ENCODE data around the gene BRK1. TPM values are rescaled to one million over a fixed set of nuclear protein-coding genes. Genes with fewer than 3 reads are reported as not detected.

Gene BRK1
- total and polyA plus RNA-seq, 9 of the 15 experiments (the other 6 are each of a cell fraction or from before 2014, with no cell fraction given) = 105 to 634 (median 250) TPM

DNA sequence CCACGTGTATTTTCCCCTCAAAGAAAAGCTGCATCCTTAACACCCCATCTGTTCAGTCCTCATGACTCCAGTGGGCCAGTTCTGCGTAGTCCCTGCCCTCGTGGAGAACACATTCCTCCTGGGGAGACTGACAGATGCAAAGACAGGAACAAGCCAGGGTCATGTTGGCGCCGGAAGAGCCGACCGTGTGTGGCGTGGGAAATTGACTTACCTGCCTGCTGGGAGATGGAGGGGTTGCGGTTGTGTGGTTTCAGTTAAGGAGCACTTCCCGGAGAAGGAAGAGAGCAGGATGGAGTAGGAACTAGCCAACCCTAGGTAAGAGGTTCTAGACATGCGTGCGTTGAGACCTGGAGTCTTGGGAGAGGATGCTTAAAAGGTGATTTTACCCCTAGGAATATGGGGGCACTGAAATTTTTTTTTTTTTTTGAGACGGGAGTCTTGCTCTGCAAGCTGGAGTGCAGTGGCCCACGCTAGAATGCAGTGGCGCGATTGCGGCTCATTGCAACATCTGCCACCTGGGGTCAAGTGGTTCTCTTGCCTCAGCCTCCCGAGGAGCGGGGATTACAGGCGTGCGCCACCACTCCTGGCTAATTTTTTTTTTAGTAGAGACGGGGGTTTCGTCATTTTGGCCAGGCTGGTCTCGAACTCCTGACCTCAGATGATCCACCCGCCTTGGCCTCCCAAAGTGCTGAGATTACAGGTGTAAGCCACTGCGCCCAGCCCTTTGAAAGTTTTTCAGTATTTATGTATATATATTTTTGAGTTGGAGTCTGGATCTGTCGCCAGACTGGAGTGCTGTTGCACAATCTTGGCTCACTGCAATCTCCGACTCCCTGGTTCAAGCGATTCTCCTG, 27.5 kb downstream of the BRK1 start (continued):
- TF ChIP-seq PURB (CRISPR knock-in tag; IDR thresholded peaks at IDR 0.05; ENCODE audit: low read depth) (no peak), CBFA2T3 (IDR thresholded peaks at IDR 0.05) (peak; percentile 35), ZNF77 (CRISPR knock-in tag; IDR thresholded peaks at IDR 0.05) (no peak), TCF7L2 (IDR thresholded peaks at IDR 0.05; ENCODE audit: low read depth, low read length) (no peak), NEUROD1 (IDR thresholded peaks at IDR 0.05; ENCODE audit: borderline replicate concordance, low read depth, low read length, partially characterized antibody) (no peak), ZNF184 (CRISPR knock-in tag; IDR thresholded peaks at IDR 0.05) (no peak), SMARCC2 (IDR thresholded peaks at IDR 0.05; ENCODE audit: low read depth) (no peak), LEF1 (IDR thresholded peaks at IDR 0.05) (no peak; the same call in 1 of the 2 replicates), SETDB1 (IDR thresholded peaks at IDR 0.05; ENCODE audit: low read length) (no peak), ZNF217 (CRISPR knock-in tag; IDR thresholded peaks at IDR 0.05) (no peak), C11orf30 (IDR thresholded peaks at IDR 0.05; ENCODE audit: low read depth) (no peak), CEBPB (tag; IDR thresholded peaks at IDR 0.05) (peak; percentile 97), SRF (CRISPR knock-in tag; IDR thresholded peaks at IDR 0.05) (no peak), HEY1 (CRISPR knock-in tag; IDR thresholded peaks at IDR 0.05; ENCODE audit: borderline replicate concordance) (no peak), E2F3 (CRISPR knock-in tag; IDR thresholded peaks at IDR 0.05) (no peak), TRIM24 (IDR thresholded peaks at IDR 0.05) (peak; percentile 96 to 97), CREBBP (IDR thresholded peaks at IDR 0.05; ENCODE audit: low read depth, low read length) (no peak), MLLT1 (IDR thresholded peaks at IDR 0.05) (0 out of 4 replicates have a peak, but pooled peaks of 1 of the 2 experiments have one; percentile 49), SREBF1 (IDR thresholded peaks at IDR 0.05; ENCODE audit: borderline replicate concordance, low read depth, low read length) (no peak), TOE1 (IDR thresholded peaks at IDR 0.05; ENCODE audit: borderline replicate concordance) (no peak), TOE1 (CRISPR knock-in tag; IDR thresholded peaks at IDR 0.05; ENCODE audit: borderline replicate concordance, low read depth) (no peak), ZFP30 (CRISPR knock-in tag; IDR thresholded peaks at IDR 0.05; ENCODE audit: borderline replicate concordance) (no peak)
- TF ChIP-seq, protein P1, sequence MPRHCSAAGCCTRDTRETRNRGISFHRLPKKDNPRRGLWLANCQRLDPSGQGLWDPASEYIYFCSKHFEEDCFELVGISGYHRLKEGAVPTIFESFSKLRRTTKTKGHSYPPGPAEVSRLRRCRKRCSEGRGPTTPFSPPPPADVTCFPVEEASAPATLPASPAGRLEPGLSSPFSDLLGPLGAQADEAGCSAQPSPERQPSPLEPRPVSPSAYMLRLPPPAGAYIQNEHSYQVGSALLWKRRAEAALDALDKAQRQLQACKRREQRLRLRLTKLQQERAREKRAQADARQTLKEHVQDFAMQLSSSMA (CRISPR knock-in tag; IDR thresholded peaks at IDR 0.05) = no peak
- TF ChIP-seq, protein P2, sequence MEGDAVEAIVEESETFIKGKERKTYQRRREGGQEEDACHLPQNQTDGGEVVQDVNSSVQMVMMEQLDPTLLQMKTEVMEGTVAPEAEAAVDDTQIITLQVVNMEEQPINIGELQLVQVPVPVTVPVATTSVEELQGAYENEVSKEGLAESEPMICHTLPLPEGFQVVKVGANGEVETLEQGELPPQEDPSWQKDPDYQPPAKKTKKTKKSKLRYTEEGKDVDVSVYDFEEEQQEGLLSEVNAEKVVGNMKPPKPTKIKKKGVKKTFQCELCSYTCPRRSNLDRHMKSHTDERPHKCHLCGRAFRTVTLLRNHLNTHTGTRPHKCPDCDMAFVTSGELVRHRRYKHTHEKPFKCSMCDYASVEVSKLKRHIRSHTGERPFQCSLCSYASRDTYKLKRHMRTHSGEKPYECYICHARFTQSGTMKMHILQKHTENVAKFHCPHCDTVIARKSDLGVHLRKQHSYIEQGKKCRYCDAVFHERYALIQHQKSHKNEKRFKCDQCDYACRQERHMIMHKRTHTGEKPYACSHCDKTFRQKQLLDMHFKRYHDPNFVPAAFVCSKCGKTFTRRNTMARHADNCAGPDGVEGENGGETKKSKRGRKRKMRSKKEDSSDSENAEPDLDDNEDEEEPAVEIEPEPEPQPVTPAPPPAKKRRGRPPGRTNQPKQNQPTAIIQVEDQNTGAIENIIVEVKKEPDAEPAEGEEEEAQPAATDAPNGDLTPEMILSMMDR (IDR thresholded peaks at IDR 0.05 in 2 of 3, conservative IDR thresholded peaks at IDR 0.05 in 1 of 3; ENCODE audit: insufficient read depth in 2 of 3, low read depth in 1 of 3, low read length in 3 of 3) = no peak
- TF ChIP-seq, protein P3, sequence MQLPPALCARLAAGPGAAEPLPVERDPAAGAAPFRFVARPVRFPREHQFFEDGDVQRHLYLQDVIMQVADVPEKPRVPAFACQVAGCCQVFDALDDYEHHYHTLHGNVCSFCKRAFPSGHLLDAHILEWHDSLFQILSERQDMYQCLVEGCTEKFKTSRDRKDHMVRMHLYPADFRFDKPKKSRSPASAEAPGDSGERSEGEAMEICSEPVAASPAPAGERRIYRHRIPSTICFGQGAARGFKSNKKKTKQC (CRISPR knock-in tag; IDR thresholded peaks at IDR 0.05) = peak; percentile 9; the same call in 1 of the 2 replicates

Data from K562 (cell line).